Measurements from ENCODE around the gene IFFO2. TPM values are rescaled to one million over a fixed set of nuclear protein-coding genes. Genes with fewer than 3 reads are reported as not detected.

The IFFO2 gene
- total RNA-seq, 1 donor from 2014 or later: 20.6 TPM

DNA sequence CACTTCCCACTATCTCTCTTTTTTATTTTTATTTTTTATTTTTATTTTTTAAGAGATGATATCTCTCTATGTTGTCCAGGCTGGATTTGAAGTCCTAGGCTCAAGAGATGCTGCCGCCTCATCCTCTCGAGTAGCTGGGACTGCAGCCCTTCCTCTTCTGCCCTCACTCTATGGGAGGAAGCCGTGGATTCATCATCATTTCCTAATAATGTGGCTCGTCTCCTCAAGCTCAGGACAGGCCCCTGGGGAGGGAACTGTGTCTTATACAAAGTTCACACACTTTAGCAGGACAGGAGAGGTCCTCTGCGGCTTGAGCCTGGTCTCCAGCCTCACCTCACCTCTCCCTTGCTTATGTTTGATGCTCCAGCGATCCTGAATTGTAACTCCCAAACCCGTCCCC is 16.5 kb upstream of the IFFO2 start:
- intact Hi-C loops (cut with micrococcal nuclease): loop anchor here (1.0 kb wide), 4 partner anchors 47 to 89 kb away; partner anchors contain the start of gene ALDH4A1

- intact Hi-C loops (cut with micrococcal nuclease): loop anchor here (1.0 kb wide), 4 partner anchors 46 to 88 kb away; partner anchors contain the start of gene ALDH4A1
These were observed 16.1 kb upstream of the IFFO2 start for GRCh38 chr1:18972531-18972930.

DNA sequence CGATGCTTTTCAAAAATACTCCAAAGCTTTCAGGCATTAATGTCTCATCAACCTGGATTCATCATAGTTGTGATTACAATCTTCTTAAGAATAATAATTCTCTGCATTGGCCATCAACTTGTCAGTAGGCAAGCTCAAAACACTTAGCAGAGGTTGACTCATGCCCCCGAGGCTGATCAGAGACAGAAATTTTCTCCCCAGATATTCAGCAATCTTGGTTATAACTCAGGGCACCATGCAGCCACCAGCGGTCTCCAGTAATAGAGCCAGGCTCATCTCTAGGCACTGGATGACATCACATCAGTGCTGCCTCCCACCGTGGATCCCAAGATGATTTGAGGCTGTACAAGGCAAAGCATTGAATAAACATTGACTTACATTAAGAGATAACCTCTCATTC is 14.3 kb upstream of the IFFO2 start:
- intact Hi-C loops (cut with micrococcal nuclease): no loop called here

GRCh38 chr1:18970358-18970757 is 13.9 kb upstream of the IFFO2 start:
- intact Hi-C loops (cut with micrococcal nuclease): no loop called here

DNA sequence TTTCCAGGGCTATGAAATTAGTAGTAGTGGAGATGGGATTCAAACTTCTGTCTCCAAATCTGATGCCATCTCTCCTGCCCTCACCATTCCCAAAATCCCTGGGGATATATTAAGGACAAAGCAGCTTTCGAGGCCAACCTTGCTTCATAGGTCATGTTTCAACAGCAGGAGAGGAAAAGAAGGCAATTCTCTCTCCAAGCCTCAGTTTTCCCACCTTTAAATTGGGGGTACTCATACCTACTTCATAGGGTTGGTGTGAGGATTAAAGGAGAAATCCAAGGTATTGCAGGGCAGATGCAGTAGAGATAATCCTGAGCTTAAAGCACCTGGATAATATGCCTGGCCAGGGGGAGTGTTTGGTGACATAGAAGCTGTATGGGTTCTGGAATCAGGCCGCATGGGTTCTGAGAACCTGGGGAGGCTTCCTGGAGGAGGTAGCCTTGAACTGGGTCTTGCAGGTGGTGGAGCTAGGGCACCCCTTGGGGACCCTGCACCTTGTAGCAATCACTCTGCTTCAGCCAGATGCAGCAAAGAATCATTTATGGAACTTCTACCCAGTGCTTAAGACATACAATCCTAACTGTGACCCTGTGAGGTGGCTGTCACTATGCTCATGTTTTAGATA is 10.7 kb upstream of the IFFO2 start:
- intact Hi-C loops (cut with micrococcal nuclease): no loop called here

GRCh38 chr1:18965206-18966173 is 9.0 kb upstream of the IFFO2 start:
- intact Hi-C loops (cut with micrococcal nuclease): no loop called here

DNA sequence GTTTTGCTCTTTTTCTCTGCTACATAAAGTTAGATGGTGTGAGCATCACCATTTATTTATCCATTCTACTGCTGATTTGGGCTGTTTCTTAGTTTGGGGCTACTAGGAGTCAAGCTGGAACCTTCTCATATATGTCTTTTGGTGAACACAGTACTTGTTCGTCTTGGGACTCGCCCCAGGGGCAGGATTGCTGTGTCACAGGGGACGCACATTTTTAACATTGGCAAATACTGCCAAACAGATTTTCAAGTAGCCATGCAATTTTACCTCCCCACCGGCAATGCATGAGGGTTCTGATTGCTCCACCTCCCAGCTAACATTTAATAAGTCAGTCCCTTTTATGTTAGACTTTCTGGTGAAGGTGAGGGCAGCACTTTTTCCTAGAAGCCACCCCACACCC is 7.5 kb upstream of the IFFO2 start:
- intact Hi-C loops (cut with micrococcal nuclease): no loop called here

GRCh38 chr1:18962855-18963737 is 6.6 kb upstream of the IFFO2 start:
- intact Hi-C loops (cut with micrococcal nuclease): no loop called here

DNA sequence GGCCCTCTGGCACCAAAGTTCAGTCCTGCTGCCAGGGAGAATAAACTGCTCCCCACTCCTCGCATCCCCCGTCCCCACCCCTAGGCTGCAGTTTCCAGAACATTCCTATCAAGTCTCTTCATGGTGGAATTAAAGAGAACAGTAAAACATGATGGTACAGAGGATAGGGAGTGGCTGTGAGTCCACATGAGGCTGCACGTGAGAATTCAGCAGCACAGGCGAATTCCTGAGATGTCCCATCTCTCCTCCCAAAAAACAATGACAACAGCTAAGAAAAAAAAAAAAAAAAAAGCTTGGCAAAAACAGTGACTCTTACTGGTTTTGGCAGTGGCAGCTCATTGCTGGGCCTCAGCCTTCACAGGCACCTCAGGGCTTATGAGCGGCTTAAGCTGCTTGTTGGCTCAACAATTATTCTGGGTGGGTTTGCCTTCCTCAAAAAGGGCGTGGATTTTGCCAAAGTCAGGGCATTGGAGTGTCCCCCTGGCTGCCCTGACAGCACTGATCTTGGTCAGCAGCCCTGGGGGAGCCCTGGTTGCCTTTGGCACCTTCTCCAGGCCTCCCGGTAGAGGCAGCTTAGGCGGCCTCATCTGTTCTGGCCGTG is 5.7 kb upstream of the IFFO2 start:
- intact Hi-C loops (cut with micrococcal nuclease): no loop called here

DNA sequence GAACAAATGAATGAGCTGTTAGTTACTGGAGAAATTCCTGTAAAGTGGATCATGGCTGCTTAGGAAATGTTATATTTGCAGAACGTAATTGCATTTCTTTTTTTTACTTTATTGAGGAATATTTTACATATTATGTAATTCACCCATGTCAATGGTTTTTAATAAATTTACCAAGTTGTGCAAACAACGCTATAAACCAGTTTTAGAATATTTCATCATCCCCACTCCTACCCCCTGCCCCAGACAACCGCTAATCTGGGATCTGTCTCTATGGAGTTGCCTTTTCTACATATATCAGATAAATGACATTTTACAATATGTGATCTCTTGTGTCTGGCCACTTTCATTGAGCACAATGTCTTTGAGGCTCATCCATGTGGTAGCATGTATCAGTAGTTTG is 4.3 kb upstream of the IFFO2 start:
- intact Hi-C loops (cut with micrococcal nuclease): no loop called here

GRCh38 chr1:18960409-18960808 is 3.9 kb upstream of the IFFO2 start:
- intact Hi-C loops (cut with micrococcal nuclease): no loop called here

DNA sequence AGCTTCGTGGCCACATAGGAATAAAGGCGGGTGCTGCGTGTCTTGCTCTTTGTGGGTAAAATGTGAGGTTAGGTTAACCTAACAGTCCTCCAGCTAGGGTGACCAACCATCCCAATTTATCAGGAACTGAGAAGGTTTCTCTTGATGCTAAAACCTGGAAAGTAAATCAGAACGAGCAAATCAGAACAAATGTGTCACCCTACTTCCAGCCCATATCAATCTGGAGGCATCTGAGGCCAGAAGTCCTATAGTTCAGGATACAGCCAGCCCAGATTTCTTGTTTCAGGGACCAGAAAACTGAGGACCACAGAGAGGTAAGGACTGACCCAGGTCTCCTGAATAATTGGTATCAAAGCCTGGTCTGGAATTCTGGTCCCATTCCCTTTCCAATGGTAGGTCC is 3.1 kb upstream of the IFFO2 start:
- intact Hi-C loops (cut with micrococcal nuclease): loop anchor here (10.0 kb wide), 1 partner anchor 525 kb away; the partner anchor contains the start of gene CAPZB

DNA sequence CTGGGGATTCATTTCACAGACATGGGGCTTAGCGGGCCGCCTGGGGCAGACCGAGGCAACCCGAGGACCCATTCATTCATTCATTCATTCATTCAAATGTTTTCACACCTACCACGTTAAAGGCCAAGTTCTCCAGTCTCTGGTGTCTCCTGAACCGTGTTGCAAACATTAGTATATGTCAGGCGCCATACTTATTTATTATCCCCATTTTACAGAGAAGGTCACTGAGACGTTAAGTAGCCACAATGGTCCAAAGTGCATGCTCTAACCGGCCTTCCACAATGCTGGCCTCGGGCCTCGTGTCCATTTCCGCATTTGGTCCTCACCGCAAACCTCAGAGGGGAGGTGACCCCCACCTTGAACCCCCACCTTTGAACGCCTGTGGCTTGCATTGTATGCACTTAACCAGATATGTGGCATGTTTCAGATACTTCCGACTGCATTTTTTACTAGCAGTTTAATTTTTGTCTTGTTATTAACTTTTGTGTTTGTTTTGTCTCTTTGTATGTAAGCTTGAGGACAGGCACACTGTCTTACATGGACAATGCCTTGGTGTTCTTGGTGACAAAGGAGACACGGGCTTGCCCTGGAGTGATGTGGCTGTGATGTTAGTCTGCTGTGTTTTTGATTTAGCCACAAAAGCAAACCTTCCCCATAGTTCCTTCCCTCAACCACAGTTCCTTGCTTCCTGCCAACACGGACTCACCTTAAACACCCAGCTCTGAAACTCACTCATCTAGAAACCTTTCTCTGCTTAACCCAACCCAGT is 1.2 kb upstream of the IFFO2 start:
- intact Hi-C loops (cut with micrococcal nuclease): loop anchor here (1.0 to 10.0 kb wide), 2 partner anchors 117 to 527 kb away; partner anchors contain the start of gene CAPZB

DNA sequence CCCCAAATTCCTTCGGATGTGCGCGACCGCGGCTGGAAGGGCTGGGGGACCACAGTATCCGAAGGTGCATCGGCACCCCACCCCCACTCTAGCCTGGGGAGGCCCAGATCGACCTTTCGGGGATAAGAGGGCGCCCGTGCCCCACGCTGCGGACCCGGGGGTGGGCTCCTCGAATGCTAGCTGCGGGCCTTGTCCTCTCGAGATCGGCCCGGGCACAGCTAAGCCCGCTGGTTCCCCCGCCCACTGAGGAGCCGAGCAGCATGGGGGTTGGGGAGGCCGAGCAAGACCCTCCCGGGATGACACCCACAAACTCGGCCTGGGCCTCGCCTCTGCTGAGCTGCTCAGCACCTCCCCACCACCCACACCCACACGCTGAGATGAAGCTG is 653 bp upstream of the IFFO2 start:
- intact Hi-C loops (cut with micrococcal nuclease): loop anchor here (10.0 kb wide), 1 partner anchor 528 kb away; the partner anchor contains the start of gene CAPZB

- intact Hi-C loops (cut with micrococcal nuclease): loop anchor here (1.0 to 10.0 kb wide), 5 partner anchors 29 to 641 kb away; partner anchors contain the start of genes ALDH4A1 and CAPZB
These were observed 859 bp downstream of the IFFO2 start for GRCh38 chr1:18955441-18956192.

DNA sequence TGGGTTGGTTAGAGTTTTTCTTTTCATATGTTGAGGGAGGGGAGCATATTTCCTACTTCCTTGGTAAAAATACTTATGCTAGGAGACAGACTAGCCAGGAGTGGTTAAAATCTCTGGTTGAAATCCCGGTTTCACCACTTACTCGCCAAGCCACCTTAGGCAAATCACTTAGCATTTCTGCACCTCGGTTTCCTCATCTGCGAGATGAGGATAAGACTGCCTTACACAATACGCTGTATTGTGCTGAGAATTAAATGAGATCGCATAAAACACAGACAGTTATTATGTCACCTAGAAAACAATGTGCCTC is 1.4 kb downstream of the IFFO2 start:
- intact Hi-C loops (cut with micrococcal nuclease): loop anchor here (10.0 kb wide), 1 partner anchor 530 kb away; the partner anchor contains the start of gene CAPZB

- intact Hi-C loops (cut with micrococcal nuclease): loop anchor here (10.0 kb wide), 1 partner anchor 530 kb away; the partner anchor contains the start of gene CAPZB
These were observed 2.0 kb downstream of the IFFO2 start for GRCh38 chr1:18954270-18955071.

GRCh38 chr1:18953731-18954231 is 2.7 kb downstream of the IFFO2 start:
- intact Hi-C loops (cut with micrococcal nuclease): loop anchor here (10.0 kb wide), 1 partner anchor 531 kb away; the partner anchor contains the start of gene CAPZB
